Neutrophil (primary cell): Measurements from ENCODE around the gene KDM5C.

Source experiments
- H3K27ac ChIP-seq: fragments of 200-600 bp; sonication (generic); 2 replicates; pipeline ENCODE4 v1.5.1; 2016; ENCODE audit warnings: mild to moderate bottlenecking, moderate library complexity
- H3K27me3 ChIP-seq: fragments of 200-600 bp; sonication (generic); 2 replicates; pipeline ENCODE4 v1.6.0; 2016; ENCODE audit warnings: mild to moderate bottlenecking
- H3K36me3 ChIP-seq: fragments of 200-600 bp; sonication (generic); 2 replicates; pipeline ENCODE4 v1.5.1; 2017
- H3K4me1 ChIP-seq, 2 experiments: fragments of 200-600 bp in 1 of 2; sonication (generic) in 1 of 2; 1 replicate in 1 of 2; 2 replicates in 1 of 2; pipeline versions ENCODE4 v1.5.1 to v1.6.1; 2013 to 2016; ENCODE audit warnings: low read depth in 1 of 2, low read length in 1 of 2, mild to moderate bottlenecking in 1 of 2, moderate library complexity in 1 of 2; ENCODE audit not compliant: control insufficient read depth in 1 of 2, insufficient read depth in 1 of 2
- H3K4me3 ChIP-seq, 2 experiments: fragments of 200-600 bp in 1 of 2; sonication (generic) in 1 of 2; 1 replicate in 1 of 2; 2 replicates in 1 of 2; pipeline ENCODE4 v1.5.1; 2013 to 2016; ENCODE audit warnings: low read depth in 1 of 2, low read length in 1 of 2, mild to moderate bottlenecking in 1 of 2, moderate library complexity in 1 of 2
- H3K9me3 ChIP-seq: fragments of 200-600 bp; sonication (generic); 2 replicates; pipeline ENCODE4 v1.5.1; 2016
- CTCF ChIP-seq: fragments of 200-600 bp; sonication (generic); IDR thresholded peaks from 2 replicates; pipeline ENCODE4 v1.5.1; 2016; ENCODE audit warnings: antibody characterized with exemption

KDM5C gene

DNA sequence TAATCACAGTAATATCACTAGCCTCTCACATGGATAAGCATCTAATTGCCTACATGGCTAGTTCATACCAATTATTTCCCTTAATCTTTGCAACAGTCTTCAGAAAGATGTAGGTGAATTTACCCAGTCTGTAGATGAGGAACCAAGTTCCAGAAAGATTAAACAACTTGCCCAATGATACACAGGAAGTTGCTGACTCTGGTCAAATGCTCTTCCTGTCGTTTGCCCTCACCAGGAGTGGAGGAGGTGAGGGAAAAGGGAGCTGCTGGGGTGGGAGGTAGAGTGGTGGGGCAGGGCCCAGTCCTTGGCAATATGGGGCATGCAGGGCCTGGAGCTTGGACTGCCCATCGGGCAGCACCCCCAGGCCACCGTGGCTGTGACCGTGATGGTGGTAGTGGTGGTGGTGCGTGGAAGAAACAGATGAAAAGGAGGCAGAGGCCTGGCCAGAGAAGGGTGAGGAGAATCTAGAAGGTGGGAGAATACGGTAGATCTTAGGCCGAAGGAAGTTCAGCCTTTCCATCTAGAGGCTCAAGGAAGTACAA lies 2.3 kb upstream of the KDM5C start:
- Histone ChIP-seq H3K36me3 (no peaks in the 10 kb centered on the region), H3K27ac (peak overlapping the region; percentile 66), H3K27me3 (no peaks in the 10 kb centered on the region), H3K9me3 (no peaks in the 10 kb centered on the region), H3K4me1 (peaks cover 36 to 47% of the 10 kb centered on the region in 2 experiments), H3K4me3 (no peak overlapping the region)
- no peak for TF ChIP-seq CTCF

GRCh38 chrX:53223955-53224859 lies 800 bp downstream of the KDM5C start:
- Histone ChIP-seq H3K4me1 (peaks cover 37 to 49% of the 10 kb centered on the region in 2 experiments), H3K36me3 (peaks cover 15% of the 10 kb centered on the region), H3K9me3 (no peaks in the 10 kb centered on the region), H3K27me3 (no peaks in the 10 kb centered on the region), H3K27ac (peak overlapping the region; percentile 90), H3K4me3 (peak overlapping the region; percentile 69 to 96)
- no peak for TF ChIP-seq CTCF

GRCh38 chrX:53223068-53223693 lies 1.8 kb downstream of the KDM5C start:
- Histone ChIP-seq H3K27me3 (no peaks in the 10 kb centered on the region), H3K4me1 (peaks cover 37 to 49% of the 10 kb centered on the region in 2 experiments), H3K36me3 (peaks cover 25% of the 10 kb centered on the region), H3K4me3 (peak overlapping the region; percentile 69 to 96), H3K9me3 (no peaks in the 10 kb centered on the region), H3K27ac (no peak overlapping the region)
- TF ChIP-seq CTCF = no peak

GRCh38 chrX:53211391-53211978 lies 13.5 kb downstream of the KDM5C start:
- Histone ChIP-seq H3K27me3 (no peaks in the 10 kb centered on the region), H3K27ac (no peak overlapping the region), H3K4me3 (no peak overlapping the region), H3K36me3 (peaks cover 91% of the 10 kb centered on the region), H3K4me1 (no peaks in the 10 kb centered on the region), H3K9me3 (no peaks in the 10 kb centered on the region)
- no peak for TF ChIP-seq CTCF

- Histone ChIP-seq H3K36me3 (peaks cover 98% of the 10 kb centered on the region), H3K27me3 (no peaks in the 10 kb centered on the region), H3K4me3 (no peak overlapping the region), H3K4me1 (no peaks in the 10 kb centered on the region), H3K9me3 (no peaks in the 10 kb centered on the region), H3K27ac (no peak overlapping the region)
- TF ChIP-seq CTCF = no peak
Observed at GRCh38 chrX:53196678-53197077, 28.3 kb downstream of the KDM5C start.
